ENCODE data around the gene ATG10. TPM values are rescaled to one million over a fixed set of nuclear protein-coding genes. Genes with fewer than 3 reads are reported as not detected.

Gene ATG10
- total RNA-seq, 1 donor from 2014 or later, result 5.3 TPM

- ATAC-seq (ENCODE audit: low read depth) (no peak), DNase-seq (no peak)
- Mint-ChIP-seq H3K36me3 (ENCODE audit: low read depth) (no peaks in the 10 kb centered on the region), H3K4me1 (no peaks in the 10 kb centered on the region), H3K9me3 (peaks cover 2% of the 10 kb centered on the region), H3K4me3 (no peak overlapping the region), H3K27ac (no peak overlapping the region), H3K27me3 (peaks cover 9% of the 10 kb centered on the region)
- ChIA-PET CTCF (no interaction called here), POLR2A (no interaction called here)
- TF ChIP-seq CTCF (IDR thresholded peaks at IDR 0.05), result no peak
- intact Hi-C loops (cut with micrococcal nuclease), result no loop called here
Observed at GRCh38 chr5:81925981-81926380, 45.8 kb upstream of the ATG10 start.

DNA sequence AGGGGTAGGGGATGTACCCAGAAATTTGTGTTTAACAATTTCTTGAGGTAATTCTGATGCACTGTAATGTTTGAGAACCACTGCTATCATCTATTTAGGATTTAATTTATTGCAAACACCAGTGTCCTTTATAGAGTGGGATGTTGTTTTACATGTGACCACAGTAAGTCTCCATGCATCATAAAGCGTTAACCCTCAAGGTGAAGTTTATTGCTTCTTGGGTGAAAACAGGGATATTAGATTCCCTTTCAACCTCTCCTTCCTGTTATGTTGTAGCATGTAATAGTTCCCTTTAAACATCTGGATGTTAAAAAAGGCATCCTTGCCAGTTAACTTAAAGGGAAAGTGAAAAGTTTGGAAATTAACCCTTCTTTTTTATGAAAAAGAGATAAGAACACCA is 35.8 kb upstream of the ATG10 start:
- intact Hi-C loops (cut with micrococcal nuclease), result no loop called here
- H3K9me3 Mint-ChIP-seq, result peaks cover 6% of the 10 kb centered on the region
- CTCF ChIA-PET, result no interaction called here
- H3K27ac Mint-ChIP-seq, result no peak overlapping the region
- H3K4me1 Mint-ChIP-seq, result no peaks in the 10 kb centered on the region
- peaks cover 4% of the 10 kb centered on the region for H3K27me3 Mint-ChIP-seq
- ATAC-seq (ENCODE audit: low read depth), result no peak
- TF ChIP-seq CTCF (IDR thresholded peaks at IDR 0.05), result no peak
- no peaks in the 10 kb centered on the region for H3K36me3 Mint-ChIP-seq (ENCODE audit: low read depth)
- no peak for DNase-seq
- no peak overlapping the region for H3K4me3 Mint-ChIP-seq
- POLR2A ChIA-PET, result no interaction called here

DNA sequence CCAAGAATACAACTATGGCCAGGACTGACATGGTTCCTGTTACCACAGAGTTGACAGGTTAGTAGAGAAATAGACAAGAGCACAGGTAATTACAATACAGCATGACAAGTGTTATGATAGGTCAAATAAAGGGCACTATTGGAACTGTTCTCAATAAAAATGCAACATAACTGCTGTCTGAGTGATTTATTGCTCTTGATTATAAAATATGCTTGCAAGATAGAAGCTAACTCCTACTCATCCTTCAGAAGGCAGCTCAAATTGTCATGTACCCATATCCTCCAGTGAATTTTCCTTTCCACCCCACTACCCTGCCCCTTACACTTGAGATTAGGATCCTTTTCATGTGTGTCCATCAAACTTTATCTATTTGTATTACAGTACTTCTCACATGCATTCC is 35.1 kb upstream of the ATG10 start:
- no peak for DNase-seq
- POLR2A ChIA-PET, result no interaction called here
- Mint-ChIP-seq H3K4me1 (no peaks in the 10 kb centered on the region), H3K9me3 (peaks cover 10% of the 10 kb centered on the region), H3K4me3 (no peak overlapping the region), H3K27me3 (peaks cover 4% of the 10 kb centered on the region), H3K36me3 (ENCODE audit: low read depth) (no peaks in the 10 kb centered on the region), H3K27ac (no peak overlapping the region)
- CTCF ChIA-PET, result no interaction called here
- intact Hi-C loops (cut with micrococcal nuclease), result no loop called here
- TF ChIP-seq CTCF (IDR thresholded peaks at IDR 0.05), result no peak
- no peak for ATAC-seq (ENCODE audit: low read depth)

- TF ChIP-seq CTCF (IDR thresholded peaks at IDR 0.05), result no peak
- POLR2A ChIA-PET, result no interaction called here
- Mint-ChIP-seq H3K27me3 (no peaks in the 10 kb centered on the region), H3K4me3 (no peak overlapping the region), H3K27ac (no peak overlapping the region), H3K36me3 (ENCODE audit: low read depth) (no peaks in the 10 kb centered on the region), H3K4me1 (no peaks in the 10 kb centered on the region), H3K9me3 (peaks cover 19% of the 10 kb centered on the region)
- no peak for ATAC-seq (ENCODE audit: low read depth)
- CTCF ChIA-PET, result no interaction called here
- no peak for DNase-seq
- intact Hi-C loops (cut with micrococcal nuclease), result no loop called here
Observed at GRCh38 chr5:81942746-81943145, 29.1 kb upstream of the ATG10 start.

- ChIA-PET POLR2A (no interaction called here), CTCF (no interaction called here)
- no peak for ATAC-seq (ENCODE audit: low read depth)
- Mint-ChIP-seq H3K4me1 (no peaks in the 10 kb centered on the region), H3K27ac (no peak overlapping the region), H3K27me3 (no peaks in the 10 kb centered on the region), H3K36me3 (ENCODE audit: low read depth) (no peaks in the 10 kb centered on the region), H3K9me3 (no peaks in the 10 kb centered on the region), H3K4me3 (no peak overlapping the region)
- intact Hi-C loops (cut with micrococcal nuclease), result no loop called here
- TF ChIP-seq CTCF (IDR thresholded peaks at IDR 0.05), result no peak
- DNase-seq, result no peak
Observed at GRCh38 chr5:81948349-81948748, 23.5 kb upstream of the ATG10 start.

Measured in activated B cell treated with CpG ODN at 0.5 μM for 24 hours (primary cell).